T-cell (primary cell): ENCODE data around the gene LSM2. TPM values are rescaled to one million over a fixed set of nuclear protein-coding genes. Genes with fewer than 3 reads are reported as not detected.

ENCODE experiments used
- ATAC-seq, 4 experiments: fragments of 200-7000 bp in 3 of 4; fragments of 150-1000 bp in 1 of 4; cut with Tn5 transposase; replicated peaks in 1 of 4; 1 replicate in 3 of 4; 2 replicates in 1 of 4; pipeline ENCODE4 v1.10.0; 2021; ENCODE audit warnings: moderate library complexity in 3 of 4, mild to moderate bottlenecking in 2 of 4, moderate number of reproducible peaks in 1 of 4
- CTCF ChIA-PET, 2 donors: fragments of 300-600 bp; sonication (Branson Sonifier 250); formaldehyde crosslinking; loops; one replicate each; lab custom pipeline; 2022; ENCODE audit warnings: antibody characterized with exemption in 2 of 2; lab: Charles Lee
- POLR2A ChIA-PET, 2 donors: fragments of 300-600 bp; sonication (Branson Sonifier 250); formaldehyde crosslinking; loops; one replicate each; lab custom pipeline; 2022; ENCODE audit warnings: antibody characterized with exemption in 2 of 2; lab: Charles Lee
- DNase-seq, 35 experiments: peaks; one replicate each; pipeline versions ENCODE4 v3.0.0 to v3.0.0-alpha.2; 2013 to 2023
- H3K27ac ChIP-seq: one replicate; pipeline ENCODE4 v1.5.1; 2013; ENCODE audit warnings: low read length
- H3K27me3 ChIP-seq, 2 experiments: replicated peaks in 1 of 2; 1 replicate in 1 of 2; 2 replicates in 1 of 2; pipeline versions ENCODE4 v1.6.1 to v1.7.0; 2013; ENCODE audit warnings: low read length in 1 of 2, mixed read lengths in 1 of 2; ENCODE audit not compliant: control insufficient read depth in 2 of 2, insufficient read depth in 2 of 2; ENCODE audit errors: extremely low read depth in 1 of 2
- H3K36me3 ChIP-seq, 2 donors: 1 replicate in 1 of 2; 2 replicates in 1 of 2; pipeline versions ENCODE4 v1.6.1 to v1.7.0; 2013; ENCODE audit warnings: low read length in 1 of 2; ENCODE audit not compliant: control insufficient read depth in 2 of 2, insufficient read depth in 1 of 2; ENCODE audit errors: extremely low read depth in 1 of 2
- H3K4me1 ChIP-seq, 2 experiments: 1 replicate in 1 of 2; 2 replicates in 1 of 2; pipeline versions ENCODE4 v1.6.1 to v1.7.0; 2013; ENCODE audit warnings: low read length in 2 of 2, mixed read lengths in 1 of 2; ENCODE audit not compliant: insufficient read depth in 2 of 2, control insufficient read depth in 1 of 2; ENCODE audit errors: extremely low read depth in 1 of 2
- H3K4me3 ChIP-seq, 2 donors: 1 replicate in 1 of 2; 2 replicates in 1 of 2; pipeline versions ENCODE4 v1.5.1 to v1.7.0; 2013; ENCODE audit warnings: mild to moderate bottlenecking in 2 of 2, low read length in 1 of 2, moderate library complexity in 1 of 2; ENCODE audit not compliant: control insufficient read depth in 1 of 2; ENCODE audit errors: extremely low read depth in 1 of 2
- H3K9me3 ChIP-seq: 2 replicates; pipeline ENCODE4 v1.7.0; 2013
- H3K27ac Mint-ChIP-seq, 2 donors: one replicate each; pipeline ENCODE4 v1.8.0; 2020 to 2021; ENCODE audit warnings: mild to moderate bottlenecking in 2 of 2, mixed read lengths in 2 of 2
- H3K27me3 Mint-ChIP-seq, 2 donors: one replicate each; pipeline ENCODE4 v1.8.0; 2021 to 2022; ENCODE audit warnings: mixed read lengths in 2 of 2
- H3K36me3 Mint-ChIP-seq: one replicate; pipeline ENCODE4 v1.8.0; 2021; ENCODE audit warnings: mixed read lengths
- H3K4me1 Mint-ChIP-seq, 3 donors: one replicate each; pipeline ENCODE4 v1.8.0; 2020 to 2022; ENCODE audit warnings: mixed read lengths in 3 of 3, mild to moderate bottlenecking in 1 of 3
- H3K4me3 Mint-ChIP-seq, 3 donors: one replicate each; pipeline ENCODE4 v1.8.0; 2020 to 2022; ENCODE audit warnings: mild to moderate bottlenecking in 3 of 3, mixed read lengths in 3 of 3, moderate library complexity in 3 of 3
- H3K9me3 Mint-ChIP-seq, 3 donors: one replicate each; pipeline ENCODE4 v1.8.0; 2020 to 2022; ENCODE audit warnings: mixed read lengths in 3 of 3
- WGBS: methylation state at CpG from one replicate; pipeline ENCODE4 v1.1.5; 2013; ENCODE audit warnings: missing lambda C conversion rate; ENCODE audit not compliant: insufficient coverage; 5-methylcytosine and 5-hydroxymethylcytosine counted together
- total RNA-seq, 35 experiments: library from RNA in 6 of 35; stranded (reverse) in 6 of 35; fragments of 120-200 nt in 1 of 35; gene quantifications; one replicate each; pipeline versions ENCODE4 v1.2.1 to v1.2.4 and lab custom pipeline; 2013 to 2026

The LSM2 gene
- total RNA-seq, 5 donors from 2014 or later (not counting 1 experiment from before 2014, with no cell fraction given): 24.2 to 36.4 (median 30.6) TPM

GRCh38 chr6:31781244-31782125 is 25.3 kb downstream of the LSM2 start:
- Histone ChIP-seq H3K4me1 (peaks cover 0 to 16% of the 10 kb centered on the region in 2 experiments), H3K9me3 (no peaks in the 10 kb centered on the region), H3K36me3 (peaks cover 20 to 63% of the 10 kb centered on the region in 2 donors), H3K27me3 (peaks cover 0 to 3% of the 10 kb centered on the region in 2 experiments), H3K4me3 (no peak overlapping the region), H3K27ac (no peak overlapping the region)
- Mint-ChIP-seq H3K27me3 (no peaks in the 10 kb centered on the region), H3K9me3 (no peaks in the 10 kb centered on the region), H3K36me3 (peaks cover 30% of the 10 kb centered on the region), H3K4me3 (no peak overlapping the region), H3K4me1 (peaks cover 12 to 16% (median 15%) of the 10 kb centered on the region in 3 donors), H3K27ac (no peak overlapping the region)
- ATAC-seq (no peak), DNase-seq (no peak)
- 92% methylated on average over 13 of the region's 23 CpGs for WGBS
- ChIA-PET CTCF (no interaction called here), POLR2A (interaction anchor here in 1 of 2 donors (0.5 kb wide), 1 partner anchor 86 kb away, joined by 3 read pairs; no protein-coding TSS in a partner anchor)

- ATAC-seq: no peak
- no peaks in the 10 kb centered on the region for H3K9me3 Mint-ChIP-seq
- Histone ChIP-seq H3K27ac (no peak overlapping the region), H3K4me1 (peaks cover 0 to 24% of the 10 kb centered on the region in 2 experiments), H3K9me3 (no peaks in the 10 kb centered on the region), H3K27me3 (peaks cover 0 to 3% of the 10 kb centered on the region in 2 experiments), H3K36me3 (peaks cover 20 to 63% of the 10 kb centered on the region in 2 donors), H3K4me3 (no peak overlapping the region)
- ChIA-PET POLR2A (no interaction called here), CTCF (no interaction called here)
- H3K27me3 Mint-ChIP-seq: no peaks in the 10 kb centered on the region
- no peak overlapping the region for H3K27ac Mint-ChIP-seq
- DNase-seq: no peak
- 93% methylated on average over 10 of the region's 20 CpGs for WGBS
- H3K4me3 Mint-ChIP-seq: no peak overlapping the region
- peaks cover 30% of the 10 kb centered on the region for H3K36me3 Mint-ChIP-seq
- peaks cover 18 to 23% (median 20%) of the 10 kb centered on the region in 3 donors for H3K4me1 Mint-ChIP-seq
Observed at GRCh38 chr6:31780507-31781243, 26.1 kb downstream of the LSM2 start.

GRCh38 chr6:31779908-31780307 is 26.9 kb downstream of the LSM2 start:
- H3K4me3 Mint-ChIP-seq: no peak overlapping the region
- peaks cover 20 to 56% of the 10 kb centered on the region in 2 donors for H3K36me3 ChIP-seq
- ATAC-seq (no peak), DNase-seq (no peak)
- H3K9me3 Mint-ChIP-seq: no peaks in the 10 kb centered on the region
- H3K9me3 ChIP-seq: no peaks in the 10 kb centered on the region
- over 99% methylated on average over 9 of the region's 10 CpGs for WGBS
- no peak overlapping the region for H3K4me3 ChIP-seq
- no peak overlapping the region for H3K27ac ChIP-seq
- peaks cover 23 to 28% (median 24%) of the 10 kb centered on the region in 3 donors for H3K4me1 Mint-ChIP-seq
- POLR2A ChIA-PET: no interaction called here
- CTCF ChIA-PET: no interaction called here
- peaks cover 0 to 31% of the 10 kb centered on the region in 2 experiments for H3K4me1 ChIP-seq
- H3K27me3 ChIP-seq: peaks cover 0 to 3% of the 10 kb centered on the region in 2 experiments
- H3K27me3 Mint-ChIP-seq: no peaks in the 10 kb centered on the region
- no peak overlapping the region for H3K27ac Mint-ChIP-seq
- H3K36me3 Mint-ChIP-seq: peaks cover 30% of the 10 kb centered on the region

- Histone ChIP-seq H3K9me3 (no peaks in the 10 kb centered on the region), H3K27me3 (peaks cover 0 to 2% of the 10 kb centered on the region in 2 experiments), H3K27ac (no peak overlapping the region), H3K36me3 (peaks cover 20 to 49% of the 10 kb centered on the region in 2 donors), H3K4me3 (no peak overlapping the region), H3K4me1 (peaks cover 0 to 33% of the 10 kb centered on the region in 2 experiments)
- no peaks in the 10 kb centered on the region for H3K9me3 Mint-ChIP-seq
- DNase-seq (no peak), ATAC-seq (no peak)
- ChIA-PET POLR2A (no interaction called here), CTCF (no interaction called here)
- no peak overlapping the region for H3K4me3 Mint-ChIP-seq
- no peak overlapping the region for H3K27ac Mint-ChIP-seq
- H3K36me3 Mint-ChIP-seq: peaks cover 23% of the 10 kb centered on the region
- H3K4me1 Mint-ChIP-seq: peaks cover 23 to 28% (median 24%) of the 10 kb centered on the region in 3 donors
- no peaks in the 10 kb centered on the region for H3K27me3 Mint-ChIP-seq
- 98% methylated on average over 32 of the region's 43 CpGs for WGBS
Observed at GRCh38 chr6:31778999-31779885, 27.5 kb downstream of the LSM2 start.

- H3K4me3 ChIP-seq: no peak overlapping the region
- ATAC-seq (no peak), DNase-seq (no peak)
- CTCF ChIA-PET: interaction anchor here in 1 of 2 donors (0.6 kb wide), 1 partner anchor 87 kb away, joined by 3 read pairs; no protein-coding TSS in a partner anchor
- Mint-ChIP-seq H3K27ac (no peak overlapping the region), H3K9me3 (no peaks in the 10 kb centered on the region), H3K4me3 (no peak overlapping the region), H3K36me3 (peaks cover 19% of the 10 kb centered on the region), H3K4me1 (peaks cover 23 to 32% (median 24%) of the 10 kb centered on the region in 3 donors), H3K27me3 (no peaks in the 10 kb centered on the region)
- H3K9me3 ChIP-seq: no peaks in the 10 kb centered on the region
- H3K36me3 ChIP-seq: peaks cover 20 to 43% of the 10 kb centered on the region in 2 donors
- POLR2A ChIA-PET: no interaction called here
- H3K4me1 ChIP-seq: peaks cover under 1 to 44% of the 10 kb centered on the region in 2 experiments
- H3K27ac ChIP-seq: no peak overlapping the region
- 87% methylated on average over 5 of the region's 5 CpGs for WGBS
- H3K27me3 ChIP-seq: no peaks in the 10 kb centered on the region
Observed at GRCh38 chr6:31778193-31778592, 28.6 kb downstream of the LSM2 start.
